HG03280 (cell line): ENCODE results near the gene GABRA5.

Experiments
- ATAC-seq: cut with Tn5 transposase; IDR thresholded peaks from one replicate; pipeline ENCODE4 v1.9.1; 2021; ENCODE audit warnings: mild to moderate bottlenecking, moderate library complexity; ENCODE audit not compliant: unreplicated experiment

The GABRA5 gene

GRCh38 chr15:26921433-26921832 lies 54.6 kb downstream of the GABRA5 start:
- no peak for ATAC-seq

GRCh38 chr15:26926081-26926480 lies 59.2 kb downstream of the GABRA5 start:
- no peak for ATAC-seq

DNA sequence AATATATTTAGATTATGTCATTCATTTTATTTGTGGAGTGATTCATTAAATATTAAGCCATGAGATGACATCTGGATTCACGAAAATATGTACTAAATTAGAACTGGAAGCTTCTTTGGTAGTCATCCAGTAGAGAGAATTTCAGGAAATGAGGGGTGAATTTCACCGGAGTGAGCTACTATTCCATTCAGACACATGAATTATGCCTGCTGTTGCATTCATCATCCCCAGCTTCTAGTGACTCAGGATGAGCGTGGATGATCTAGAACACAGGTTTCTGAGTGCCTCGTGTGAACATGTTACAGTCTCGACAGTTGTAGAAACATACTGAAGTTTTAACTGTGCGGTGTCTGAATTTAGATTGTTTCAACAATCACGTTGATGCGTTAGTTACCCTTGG lies 61.2 kb downstream of the GABRA5 start:
- ATAC-seq: no peak

GRCh38 chr15:26929588-26929987 lies 62.7 kb downstream of the GABRA5 start:
- ATAC-seq: no peak

- no peak for ATAC-seq
Measured at GRCh38 chr15:26934848-26935247, 68.0 kb downstream of the GABRA5 start.

DNA sequence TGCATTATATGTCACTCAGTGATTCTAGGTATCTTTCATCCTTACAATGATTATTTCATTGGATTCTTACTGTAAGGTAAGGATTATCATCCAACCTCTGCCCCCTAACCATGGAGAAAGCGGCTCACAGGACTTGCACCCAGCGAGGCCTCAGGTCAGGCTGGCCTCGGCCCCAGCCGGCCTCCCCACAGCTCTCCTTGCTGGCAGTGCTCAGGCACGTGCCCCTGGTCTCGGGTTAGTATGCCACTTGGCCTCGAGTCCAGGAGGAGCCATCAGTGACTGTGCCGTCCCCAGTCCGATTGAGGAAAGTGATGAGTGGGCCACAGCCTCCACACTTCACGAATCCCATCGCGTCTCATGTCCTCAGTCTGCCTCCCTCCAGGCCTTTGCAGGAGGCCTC lies 68.5 kb downstream of the GABRA5 start:
- ATAC-seq: no peak

- no peak for ATAC-seq
Measured at GRCh38 chr15:26936502-26936901, 69.6 kb downstream of the GABRA5 start.

GRCh38 chr15:26937134-26937533 lies 70.3 kb downstream of the GABRA5 start:
- ATAC-seq: no peak

DNA sequence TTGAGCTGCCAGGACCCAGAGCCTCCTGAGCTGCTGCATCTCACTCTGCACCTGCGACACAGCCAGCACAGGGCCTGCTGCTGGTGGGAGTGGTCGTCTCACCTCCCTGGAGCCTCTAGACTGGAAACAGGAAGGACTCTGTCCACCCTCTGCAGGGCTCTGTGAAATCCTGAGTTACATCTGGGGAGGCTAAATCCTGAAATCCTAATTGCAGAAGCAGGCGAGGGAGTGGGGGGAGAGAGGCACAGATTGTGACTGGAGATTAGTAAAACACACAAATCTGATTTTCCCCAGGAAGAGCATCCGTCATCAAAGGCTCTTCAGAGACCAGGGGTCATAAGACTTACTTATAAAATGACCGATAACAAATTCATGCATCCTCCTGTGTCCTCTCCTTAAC lies 72.5 kb downstream of the GABRA5 start:
- ATAC-seq: no peak

DNA sequence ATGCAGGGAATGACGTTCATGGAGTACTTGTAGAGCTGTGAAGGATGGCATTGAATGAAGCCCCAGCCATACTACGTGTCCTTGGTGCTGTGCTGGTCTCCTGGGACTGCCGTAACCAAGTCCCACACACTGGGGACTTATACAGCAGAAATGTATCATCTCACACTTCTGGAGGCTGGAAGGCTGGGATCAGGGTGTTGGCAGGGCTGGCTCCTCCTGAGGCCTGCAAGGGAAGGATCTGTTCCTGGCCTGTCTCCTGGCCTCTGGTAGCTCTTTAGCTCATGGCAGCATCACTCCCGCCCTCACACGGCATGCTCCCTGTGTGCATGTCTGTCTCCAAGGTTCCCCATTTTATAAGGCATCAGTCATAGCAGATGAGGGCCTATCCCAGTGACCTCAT lies 74.6 kb downstream of the GABRA5 start:
- ATAC-seq: no peak

GRCh38 chr15:26943866-26944265 lies 77.0 kb downstream of the GABRA5 start:
- ATAC-seq: no peak

DNA sequence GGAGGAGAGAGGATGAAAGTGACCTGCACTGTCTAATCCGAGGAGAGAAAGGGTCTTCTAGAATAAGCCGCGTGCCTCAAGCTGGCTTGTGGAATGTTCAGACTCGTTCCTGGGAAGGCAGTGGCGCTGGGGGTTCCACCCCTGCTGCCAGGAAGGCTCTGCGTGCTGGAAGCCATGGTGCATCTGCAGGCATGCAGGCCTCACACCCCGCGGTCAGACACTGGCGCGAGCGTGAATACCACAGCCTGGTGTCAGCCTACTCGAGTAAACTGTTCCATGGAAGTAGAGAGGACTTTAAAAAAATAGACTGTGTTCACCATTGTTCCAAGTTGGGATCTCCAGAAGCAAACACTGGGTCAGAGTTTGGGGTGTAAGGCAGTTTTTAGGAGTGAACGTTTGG lies 78.2 kb downstream of the GABRA5 start:
- ATAC-seq: no peak

GRCh38 chr15:26950001-26950400 lies 83.1 kb downstream of the GABRA5 start:
- no peak for ATAC-seq

GRCh38 chr15:26954403-26954802 lies 87.5 kb downstream of the GABRA5 start:
- no peak for ATAC-seq

DNA sequence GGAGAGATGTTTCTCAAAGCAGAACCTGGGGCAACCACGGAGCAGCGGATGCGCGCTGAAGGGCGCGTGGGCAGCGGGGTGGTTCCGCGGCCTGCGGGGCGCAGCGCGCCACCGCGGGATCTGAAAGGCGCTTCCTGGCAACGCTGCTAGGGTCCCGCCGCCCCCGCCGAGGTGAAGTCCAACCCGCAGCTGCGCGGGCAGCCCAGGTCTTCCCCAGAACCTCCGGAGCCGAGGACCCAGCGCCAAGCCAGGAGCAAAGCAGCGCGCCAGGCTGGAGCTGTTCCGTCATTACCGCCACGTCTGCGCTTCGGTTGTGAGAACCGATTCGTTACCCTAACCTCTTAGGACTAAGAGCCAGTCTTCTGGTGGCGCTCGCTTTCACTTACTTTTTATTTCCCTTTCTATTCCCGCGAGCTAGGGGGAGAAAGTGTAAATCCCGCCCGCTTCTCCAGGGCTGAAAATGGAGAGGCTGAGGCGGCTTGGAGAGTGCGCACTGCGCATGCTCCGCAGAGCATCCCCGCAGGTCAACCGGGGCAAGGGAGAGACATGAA lies 100.9 kb downstream of the GABRA5 start:
- no peak for ATAC-seq

DNA sequence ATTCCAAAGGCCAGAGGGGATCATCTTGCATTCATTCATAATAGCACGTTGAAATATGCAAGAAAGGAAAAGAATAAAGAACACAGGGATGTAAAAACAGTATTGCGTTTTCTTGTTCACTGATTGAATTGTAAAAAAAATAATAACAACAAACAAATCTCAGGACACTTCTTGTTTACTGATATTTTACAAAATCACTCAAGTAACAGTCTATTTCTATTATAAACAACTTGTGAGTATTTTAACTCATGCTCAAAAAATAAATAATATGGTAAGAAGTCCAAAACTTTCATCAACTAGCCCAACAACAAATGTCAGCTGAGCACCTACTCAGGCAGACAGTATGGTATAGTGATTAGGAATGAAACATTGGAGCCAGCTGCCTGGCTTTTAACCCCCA lies 101.9 kb downstream of the GABRA5 start:
- ATAC-seq: no peak

DNA sequence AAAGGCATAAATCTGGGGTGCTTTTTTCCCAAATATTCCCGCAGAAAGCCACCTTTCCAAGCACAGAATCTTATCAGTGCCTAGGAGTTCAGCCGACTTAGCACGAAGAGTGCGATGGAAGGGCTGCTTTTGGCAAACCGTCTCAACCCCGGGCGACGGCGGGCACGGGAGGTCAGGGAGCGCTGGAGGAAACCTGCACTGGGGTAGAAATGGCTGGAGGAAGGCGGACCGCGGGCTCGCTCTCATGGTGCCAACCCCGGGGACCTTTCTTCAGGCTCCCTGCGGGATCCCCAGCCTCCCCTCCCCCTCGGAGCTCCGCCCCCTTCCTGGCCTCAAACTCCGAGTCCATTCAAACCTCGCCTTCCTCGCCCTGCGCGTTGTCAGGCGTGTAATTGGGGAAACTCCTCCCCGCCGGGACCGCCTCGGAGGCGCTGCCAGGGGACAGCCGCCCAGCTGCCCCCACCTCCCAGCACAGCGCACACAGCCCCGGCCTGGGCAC lies 103.9 kb downstream of the GABRA5 start, which contains the start of gene GABRG3:
Gene GABRG3 (plus strand): TSS at position 470 of the 499 bp plus-strand sequence.
- ATAC-seq: no peak

DNA sequence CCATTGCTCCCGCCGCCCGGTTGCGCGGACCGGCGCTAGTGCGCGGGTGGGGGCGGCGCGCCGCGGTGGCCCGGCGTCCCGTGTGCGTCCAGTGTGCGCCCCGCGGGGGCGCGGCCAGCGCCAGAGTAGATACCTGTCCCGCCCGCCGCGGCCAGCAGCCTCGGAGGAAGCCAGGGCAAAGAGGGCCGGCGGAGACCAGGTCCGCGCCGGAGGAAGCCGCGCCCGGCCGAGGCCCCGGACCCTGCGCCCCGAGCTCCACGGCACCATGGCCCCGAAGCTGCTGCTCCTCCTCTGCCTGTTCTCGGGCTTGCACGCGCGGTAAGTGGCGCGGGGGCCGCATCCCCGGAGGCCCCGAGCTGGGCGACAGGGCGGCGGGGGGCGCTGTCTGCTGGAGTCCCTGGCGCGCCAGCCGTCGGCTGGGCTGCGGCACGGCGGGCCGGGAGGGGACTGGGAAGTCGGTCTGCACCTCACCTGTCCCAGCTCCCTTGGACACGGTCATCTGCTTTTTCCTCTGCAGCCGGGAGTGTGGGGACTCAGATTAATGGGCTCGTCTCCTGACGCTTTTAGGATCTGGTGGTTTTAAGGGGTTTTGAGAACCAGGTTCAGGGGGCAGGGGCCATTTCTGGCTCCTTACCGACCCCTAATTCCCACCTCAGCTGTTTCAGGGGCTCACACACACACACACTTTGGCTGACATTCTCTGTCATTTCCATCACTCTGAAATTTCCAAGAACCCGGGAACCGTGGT lies 104.6 kb downstream of the GABRA5 start:
- no peak for ATAC-seq

- no peak for ATAC-seq
Measured at GRCh38 chr15:26972636-26973035, 105.8 kb downstream of the GABRA5 start.

- ATAC-seq: no peak
Measured at GRCh38 chr15:26974120-26974780, 107.4 kb downstream of the GABRA5 start.

- ATAC-seq: no peak
Measured at GRCh38 chr15:26981492-26981891, 114.6 kb downstream of the GABRA5 start.

DNA sequence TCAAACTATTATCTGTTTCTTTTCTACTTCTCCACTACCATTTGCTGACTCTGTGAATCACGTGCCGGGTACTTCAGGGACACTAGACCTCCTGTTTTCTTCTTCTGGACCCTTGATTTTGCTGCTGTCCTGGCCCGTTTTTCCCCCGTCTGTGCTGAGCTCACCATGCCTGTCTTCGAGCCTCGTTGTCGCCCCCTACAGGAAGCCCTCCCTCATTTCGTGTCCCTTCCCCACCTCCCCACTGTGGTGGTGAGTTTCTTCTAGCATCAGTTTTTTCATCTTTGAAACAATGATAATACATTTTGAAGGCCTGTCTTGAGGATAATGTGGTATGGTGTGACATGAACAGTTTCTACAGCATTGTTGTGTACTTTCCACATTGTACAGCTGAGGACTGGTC lies 117.0 kb downstream of the GABRA5 start:
- ATAC-seq: no peak
